NOMO-1 treated with dmso at 0.1 percent for 144 hours (cell line): Measurements from ENCODE around the gene TSEN2.
"Not testable (repeated sequence)": the region's sequence is repeated elsewhere in the genome, so short reads cannot be mapped to it uniquely, and the experiment has no call there.

Source experiments
- DNase-seq: peaks from one replicate; lab custom pipeline; 2025; ENCODE audit not compliant: unreplicated experiment; lab: John Stamatoyannopoulos, UW

TSEN2 gene

GRCh38 chr3:12484198-12484982, at the start of gene TSEN2:
Gene TSEN2 (plus strand): TSS chr3:12484480. CDS start chr3:12489801, 5,321 bp downstream.
- DNase-seq, result peak; percentile 91

- no peak for DNase-seq
Measured at GRCh38 chr3:12436514-12437220, 47.6 kb upstream of the TSEN2 start.

- no peak for DNase-seq
Measured at GRCh38 chr3:12437221-12437605, 47.1 kb upstream of the TSEN2 start.

- no peak for DNase-seq
Measured at GRCh38 chr3:12437861-12438260, 46.4 kb upstream of the TSEN2 start.

GRCh38 chr3:12438318-12438717, 46.0 kb upstream of the TSEN2 start:
- no peak for DNase-seq

DNA sequence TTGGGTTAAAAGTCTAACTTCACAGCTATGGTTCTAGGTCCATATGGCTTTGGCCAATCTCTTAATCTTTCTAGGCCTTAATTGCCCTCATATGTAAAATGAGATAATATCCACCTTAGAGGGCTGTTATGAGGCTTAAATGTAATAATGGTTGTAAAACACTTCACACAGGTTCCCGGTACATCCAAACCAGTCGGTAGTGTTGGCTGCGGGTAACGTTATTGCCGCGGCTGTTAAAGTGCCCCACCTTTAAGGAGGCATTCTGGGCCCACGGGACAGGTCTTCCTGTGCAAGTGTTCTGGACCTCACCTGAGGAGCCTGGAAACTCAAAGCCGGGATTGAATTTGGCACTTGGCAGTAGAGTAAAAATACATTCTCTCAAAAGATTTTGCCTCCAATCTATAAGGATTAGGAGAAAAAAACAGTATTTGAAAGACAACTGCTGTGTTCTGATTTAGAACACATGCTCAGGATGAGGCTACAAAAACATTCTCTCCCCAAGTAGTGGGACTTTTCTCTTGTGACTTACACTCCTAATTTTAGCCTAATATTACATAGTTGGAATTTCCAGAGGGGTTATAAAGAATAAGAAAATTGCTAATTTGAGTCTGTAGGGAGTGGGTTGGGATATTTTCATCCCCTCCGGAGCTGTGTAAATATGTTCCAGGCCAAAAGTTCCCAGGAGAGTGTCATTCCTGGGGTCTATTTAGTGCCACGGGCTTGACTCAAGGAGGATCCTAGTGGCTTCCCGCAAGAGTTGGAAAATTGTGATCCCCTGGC, 44.9 kb upstream of the TSEN2 start:
- DNase-seq, result no peak

- no peak for DNase-seq
Measured at GRCh38 chr3:12440927-12441714, 43.2 kb upstream of the TSEN2 start.

DNA sequence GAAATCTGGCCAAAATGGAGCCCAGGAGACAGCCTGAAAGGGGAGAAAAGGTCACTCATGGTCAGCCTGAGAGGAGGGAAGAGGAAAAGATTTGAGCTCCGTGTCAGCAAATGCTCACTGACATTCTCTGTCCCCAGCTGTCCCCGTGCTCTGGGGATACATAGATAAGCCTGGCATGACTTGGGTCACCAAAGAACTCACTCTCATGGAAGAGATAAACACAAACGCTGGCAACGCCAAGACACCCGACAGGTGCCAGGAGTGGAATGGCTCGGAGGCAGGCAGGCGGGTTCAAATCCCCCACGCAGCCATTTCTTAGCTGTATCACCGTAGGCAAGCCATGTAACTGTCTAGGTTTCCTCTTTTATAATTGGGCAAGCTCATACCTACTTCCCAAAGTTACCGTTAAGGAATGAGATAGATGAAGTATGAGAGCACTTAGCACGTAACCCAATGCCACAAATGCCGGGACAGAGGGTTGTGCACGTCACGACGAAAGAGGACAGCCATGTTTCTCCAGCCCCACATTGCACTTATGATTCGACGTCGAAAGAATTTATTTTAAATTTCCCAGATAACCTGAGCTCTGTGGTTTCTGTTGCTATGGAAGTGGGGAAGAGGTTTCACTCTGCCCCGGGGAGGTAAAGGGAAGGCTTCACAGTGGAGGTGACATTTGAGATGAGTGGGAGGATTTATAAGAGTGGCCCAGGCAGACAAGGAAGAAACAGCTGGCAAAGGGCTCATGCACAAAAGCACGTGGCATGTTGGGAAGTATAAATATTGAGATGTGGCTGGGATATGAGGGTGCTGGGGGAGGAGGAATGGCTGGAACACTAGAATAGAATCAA, 41.4 kb upstream of the TSEN2 start:
- DNase-seq, result no peak

DNA sequence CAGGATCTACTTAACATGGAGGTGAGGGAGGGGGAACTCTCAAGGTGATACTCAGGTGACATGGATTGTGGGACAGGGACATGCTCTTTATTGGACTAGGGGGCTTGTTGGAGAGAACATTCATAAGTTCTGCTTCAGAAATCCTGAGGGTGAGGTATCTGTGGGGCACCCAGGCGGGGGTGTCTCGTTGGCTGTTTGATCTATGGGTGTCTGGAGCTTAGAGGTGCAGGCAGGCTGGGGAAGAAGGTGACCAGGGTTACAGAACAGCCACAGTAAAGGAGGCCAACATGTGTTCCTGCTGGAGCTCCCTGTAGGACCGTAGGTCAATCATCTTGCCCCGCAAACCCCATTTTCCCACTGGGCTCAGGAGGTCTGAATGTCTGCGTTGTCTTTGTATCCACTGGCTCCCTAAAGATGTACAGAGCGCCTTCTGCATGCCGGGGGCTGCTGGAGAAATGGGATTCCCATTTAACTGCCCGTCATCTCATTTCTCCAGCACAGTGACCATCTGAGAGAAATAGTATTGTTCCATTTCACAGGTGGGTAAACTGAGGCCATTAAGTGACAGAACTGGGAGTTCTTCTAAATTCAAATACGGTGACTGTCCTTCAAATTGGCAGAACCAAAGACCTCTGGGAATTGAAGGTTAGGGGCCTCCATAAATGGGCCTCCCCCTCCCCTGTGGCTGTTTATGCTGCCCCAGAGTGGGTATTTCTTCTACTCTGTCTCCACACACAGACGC, 40.3 kb upstream of the TSEN2 start:
- no peak for DNase-seq

DNA sequence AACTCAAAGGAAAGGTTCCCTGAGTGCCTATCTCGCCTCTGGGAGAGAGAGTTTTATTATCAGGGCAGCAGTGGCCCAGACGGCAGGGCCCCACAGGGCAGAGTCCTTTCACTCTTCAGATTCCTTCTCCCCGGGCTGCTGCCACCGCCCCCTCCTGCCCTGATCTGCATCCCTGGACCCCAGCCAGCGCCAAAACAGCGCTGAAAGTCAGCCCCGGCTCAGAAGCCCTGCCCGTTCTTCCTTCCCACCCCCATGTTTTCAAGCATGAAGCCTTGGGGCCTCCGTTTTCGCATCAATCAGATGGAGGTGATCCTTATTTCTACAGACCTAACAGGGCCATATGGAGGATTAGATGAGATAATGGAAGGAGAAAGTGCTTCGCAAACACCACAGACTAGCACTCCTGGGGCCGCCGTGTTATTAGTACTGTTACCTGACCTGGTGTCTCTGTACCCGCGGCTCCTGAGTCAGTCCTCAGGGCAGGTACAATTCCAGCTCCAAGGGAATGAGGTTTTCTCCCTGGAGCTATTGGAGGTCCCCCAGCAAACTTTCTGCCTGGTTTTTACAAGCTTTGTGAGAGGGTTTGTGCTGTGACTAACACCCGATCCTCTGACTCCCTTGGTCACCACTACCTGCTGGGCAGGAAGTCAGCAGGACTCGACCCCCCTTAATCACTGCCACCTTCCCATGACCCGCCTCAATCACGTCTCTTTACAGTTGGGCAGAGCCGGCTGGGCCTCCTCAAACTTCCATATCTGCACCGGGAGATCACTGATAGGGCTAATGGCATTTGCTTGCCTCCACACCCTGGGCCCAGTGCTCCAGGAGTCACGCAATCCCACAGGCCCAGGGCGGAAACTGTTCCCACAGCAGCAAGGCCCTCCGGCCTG, 39.5 kb upstream of the TSEN2 start:
- DNase-seq, result no peak

GRCh38 chr3:12445523-12446240, 38.6 kb upstream of the TSEN2 start:
- no peak for DNase-seq

GRCh38 chr3:12446298-12446697, 38.0 kb upstream of the TSEN2 start:
- no peak for DNase-seq

- DNase-seq, result no peak
Measured at GRCh38 chr3:12447075-12447474, 37.2 kb upstream of the TSEN2 start.

- DNase-seq, result not testable (repeated sequence)
Measured at GRCh38 chr3:12448404-12449202, 35.7 kb upstream of the TSEN2 start.

GRCh38 chr3:12449889-12450682, 34.2 kb upstream of the TSEN2 start:
- no peak for DNase-seq

DNA sequence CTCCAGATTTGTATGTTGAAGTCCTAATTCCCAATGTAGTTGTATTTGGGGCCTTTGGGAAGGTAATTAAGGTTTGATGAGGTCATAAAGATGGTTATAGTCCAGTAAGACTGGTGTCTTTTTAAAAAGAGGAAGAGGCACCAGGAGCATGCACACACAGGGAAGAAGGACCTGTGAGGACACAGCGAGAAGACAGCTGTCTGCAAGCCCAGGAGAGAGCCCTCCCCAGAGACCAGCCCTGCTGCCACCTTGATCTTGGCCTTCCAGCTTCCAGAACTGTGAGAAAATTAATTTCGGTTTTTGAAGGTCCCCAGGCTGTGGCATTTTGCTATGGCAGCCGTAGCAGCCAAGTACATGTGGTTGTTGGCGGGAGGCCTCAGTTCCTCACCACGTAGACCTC, 32.8 kb upstream of the TSEN2 start:
- no peak for DNase-seq
